SK-N-SH treated with all-trans-retinoic acid at 6 μM for 48 hours (cell line): ENCODE results near the gene PPP4R4.

Source experiments
- ARNTL ChIP-seq: fragments of 450-650 bp; formaldehyde crosslinking; IDR thresholded peaks from 2 replicates; pipeline ENCODE4 v1.5.0; 2020; ENCODE audit warnings: low read depth, mild to moderate bottlenecking, moderate library complexity, borderline replicate concordance
- BACH2 ChIP-seq: fragments of 250-450 bp; sonication (Bioruptor Pico); IDR thresholded peaks from 2 replicates; pipeline ENCODE4 v1.9.0; 2021; ENCODE audit warnings: mild to moderate bottlenecking, borderline replicate concordance
- CREB5 ChIP-seq: fragments of 250-450 bp; sonication (Bioruptor Pico); IDR thresholded peaks from 2 replicates; pipeline ENCODE4 v1.5.1; 2020; ENCODE audit warnings: low read depth, mild to moderate bottlenecking, moderate library complexity
- CSDC2 ChIP-seq: fragments of 250-450 bp; sonication (Bioruptor Pico); IDR thresholded peaks from 2 replicates; pipeline ENCODE4 v1.5.0; 2020; ENCODE audit warnings: mild to moderate bottlenecking, moderate library complexity
- CSRNP3 ChIP-seq: fragments of 250-450 bp; sonication (Bioruptor Pico); IDR thresholded peaks from 2 replicates; pipeline ENCODE4 v1.5.1; 2021; ENCODE audit warnings: mild to moderate bottlenecking, moderate library complexity
- OSR1 ChIP-seq: fragments of 250-450 bp; sonication (Bioruptor Pico); IDR thresholded peaks from 2 replicates; pipeline ENCODE4 v1.8.0; 2022; ENCODE audit warnings: moderate library complexity, mild to moderate bottlenecking, inconsistent platforms
- PATZ1 ChIP-seq: fragments of 250-450 bp; sonication (Bioruptor Pico); IDR thresholded peaks from 2 replicates; pipeline ENCODE4 v1.8.0; 2020; ENCODE audit warnings: mild to moderate bottlenecking, moderate library complexity, borderline replicate concordance
- RARB ChIP-seq: fragments of 250-450 bp; sonication (Bioruptor Pico); IDR thresholded peaks from 2 replicates; pipeline ENCODE4 v1.8.0; 2021; ENCODE audit warnings: mild to moderate bottlenecking, moderate library complexity
- SNAI2 ChIP-seq: fragments of 250-450 bp; sonication (Bioruptor Pico); IDR thresholded peaks from 2 replicates; pipeline ENCODE4 v1.5.0; 2020; ENCODE audit warnings: mild to moderate bottlenecking, moderate library complexity
- TSHZ2 ChIP-seq: fragments of 250-450 bp; sonication (Bioruptor Pico); IDR thresholded peaks from 2 replicates; pipeline ENCODE4 v1.5.0; 2020; ENCODE audit warnings: mild to moderate bottlenecking, moderate library complexity
- ZFP3 ChIP-seq: fragments of 250-450 bp; sonication (Bioruptor Pico); IDR thresholded peaks from 2 replicates; pipeline ENCODE4 v1.5.0; 2020; ENCODE audit warnings: mild to moderate bottlenecking, moderate library complexity
- ZNF565 ChIP-seq: fragments of 450-650 bp; formaldehyde crosslinking; conservative IDR thresholded peaks from 2 replicates; pipeline ENCODE4 v1.5.0; 2020; ENCODE audit warnings: low read depth, mild to moderate bottlenecking, moderate library complexity
- ZNF8 ChIP-seq: fragments of 450-650 bp; formaldehyde crosslinking; IDR thresholded peaks from 2 replicates; pipeline ENCODE4 v1.5.0; 2020; ENCODE audit warnings: mild to moderate bottlenecking, moderate library complexity

- TF ChIP-seq ARNTL (CRISPR knock-in tag) (no peak), SNAI2 (CRISPR knock-in tag) (no peak), CREB5 (no peak), ZNF565 (CRISPR knock-in tag) (no peak), CSRNP3 (CRISPR knock-in tag) (no peak), CSDC2 (CRISPR knock-in tag) (no peak), ZNF8 (CRISPR knock-in tag) (no peak), RARB (CRISPR knock-in tag) (no peak), ZFP3 (CRISPR knock-in tag) (no peak), OSR1 (no peak), PATZ1 (CRISPR knock-in tag) (no peak), BACH2 (no peak), TSHZ2 (CRISPR knock-in tag) (no peak)
Measured at GRCh38 chr14:94157197-94157596, 16.9 kb upstream of the PPP4R4 start.
